Inflammatory macrophage treated with lipopolysaccharide for 1 hour (primary cell): Measurements from ENCODE around the gene PODNL1.

Experiments
- DNase-seq, 2 donors: peaks; one replicate each; pipeline ENCODE4 v3.0.0-alpha.2; 2020 to 2022

Gene PODNL1

DNA sequence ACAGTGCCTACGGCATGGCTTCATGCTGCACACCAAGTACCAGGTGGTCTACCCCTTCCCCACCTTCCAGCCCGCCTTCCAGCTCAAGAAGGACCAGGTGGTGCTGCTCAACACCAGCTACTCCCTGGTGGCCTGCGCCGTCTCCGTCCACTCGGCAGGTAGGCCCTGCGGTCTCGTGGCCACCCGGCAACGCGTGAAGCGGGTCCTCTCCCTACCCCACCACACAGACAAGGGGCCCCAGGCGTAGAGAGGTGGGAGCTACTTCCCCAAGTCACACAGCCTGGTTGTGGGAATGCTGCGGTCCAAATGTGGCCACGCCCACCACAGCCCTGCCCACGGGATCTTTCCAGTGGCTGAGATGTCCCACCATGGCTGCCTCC is 18.1 kb upstream of the PODNL1 start:
- no peak for DNase-seq

DNA sequence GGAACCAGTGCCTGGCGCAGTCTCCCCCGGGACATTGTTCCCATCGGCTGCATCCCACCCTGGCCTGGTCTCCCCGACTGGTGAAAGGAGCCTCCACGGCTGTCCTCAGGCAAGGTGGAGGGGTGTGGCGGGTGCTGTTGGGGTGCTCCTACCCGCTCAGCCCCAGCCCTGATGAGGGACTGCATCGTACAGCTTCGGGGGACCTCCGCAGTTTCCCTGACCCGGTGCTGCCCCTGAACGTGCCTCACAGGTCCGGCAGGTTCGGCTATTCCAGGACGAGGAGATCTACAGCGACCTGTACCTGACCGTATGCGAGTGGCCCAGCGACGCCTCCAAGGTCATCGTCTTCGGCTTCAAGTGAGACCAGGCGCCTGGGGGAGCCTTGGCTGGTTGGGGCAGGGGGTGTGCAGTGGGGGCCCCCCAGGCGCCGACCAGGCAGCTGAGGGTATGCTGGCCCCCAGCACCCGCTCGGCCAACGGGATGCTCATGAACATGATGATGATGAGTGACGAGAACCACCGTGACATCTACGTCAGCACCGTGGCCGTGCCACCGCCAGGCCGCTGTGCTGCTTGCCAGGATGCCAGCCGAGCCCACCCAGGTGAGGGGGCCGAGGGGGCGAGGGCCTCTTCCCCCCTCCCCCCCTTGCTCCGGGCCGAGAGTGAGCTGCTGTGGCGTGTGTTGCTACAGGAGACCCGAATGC is 17.6 kb upstream of the PODNL1 start:
- no peak for DNase-seq

DNA sequence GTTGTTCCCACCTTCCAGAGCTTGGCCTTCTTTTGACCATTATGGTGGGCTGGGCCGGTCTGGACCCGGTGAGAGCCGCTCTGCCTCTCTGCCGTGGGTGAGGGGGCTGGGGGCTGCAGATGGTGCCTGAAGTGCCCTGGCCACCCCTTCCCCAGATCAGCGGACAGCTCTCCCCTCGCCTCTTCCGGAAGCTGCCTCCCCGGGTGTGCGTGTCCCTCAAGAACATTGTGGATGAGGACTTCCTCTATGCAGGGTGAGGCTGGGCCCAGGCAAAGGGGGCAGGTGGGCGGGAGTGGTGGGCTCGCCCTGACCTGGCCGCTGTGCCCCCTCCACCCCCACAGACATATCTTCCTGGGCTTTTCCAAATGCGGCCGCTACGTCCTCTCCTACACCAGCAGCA is 16.0 kb upstream of the PODNL1 start:
- no peak for DNase-seq

DNA sequence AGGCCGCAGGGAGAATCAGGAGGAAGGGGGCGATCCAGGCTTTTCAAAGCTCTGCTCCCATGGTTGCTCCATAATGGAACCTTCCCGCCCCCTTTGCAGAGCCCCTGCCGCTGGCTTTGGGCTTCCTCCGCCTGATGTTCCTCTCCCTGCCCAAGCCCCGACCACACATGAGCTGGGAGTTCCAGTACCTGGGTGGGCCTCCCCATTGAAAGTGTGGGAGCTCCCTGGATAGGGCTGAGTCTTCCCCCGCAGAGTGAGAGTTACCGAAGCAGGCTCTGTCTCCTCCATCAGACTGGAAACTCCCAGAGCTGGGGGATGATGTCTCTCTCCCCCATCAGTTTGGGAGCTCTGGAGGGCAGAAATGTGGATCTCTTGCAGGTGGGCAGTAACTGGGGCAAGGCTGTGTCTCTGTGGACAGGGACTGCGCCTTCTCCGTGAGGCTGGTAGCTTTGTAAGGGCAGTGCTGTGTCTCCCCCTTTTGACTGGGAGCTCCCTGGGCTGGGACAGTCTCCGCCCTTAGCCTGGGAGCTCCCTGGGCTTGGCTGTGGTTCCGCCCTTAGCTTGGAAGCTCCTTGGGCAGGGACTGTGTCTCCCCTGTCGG is 14.8 kb upstream of the PODNL1 start:
- DNase-seq: peak; percentile 32 to 35

DNA sequence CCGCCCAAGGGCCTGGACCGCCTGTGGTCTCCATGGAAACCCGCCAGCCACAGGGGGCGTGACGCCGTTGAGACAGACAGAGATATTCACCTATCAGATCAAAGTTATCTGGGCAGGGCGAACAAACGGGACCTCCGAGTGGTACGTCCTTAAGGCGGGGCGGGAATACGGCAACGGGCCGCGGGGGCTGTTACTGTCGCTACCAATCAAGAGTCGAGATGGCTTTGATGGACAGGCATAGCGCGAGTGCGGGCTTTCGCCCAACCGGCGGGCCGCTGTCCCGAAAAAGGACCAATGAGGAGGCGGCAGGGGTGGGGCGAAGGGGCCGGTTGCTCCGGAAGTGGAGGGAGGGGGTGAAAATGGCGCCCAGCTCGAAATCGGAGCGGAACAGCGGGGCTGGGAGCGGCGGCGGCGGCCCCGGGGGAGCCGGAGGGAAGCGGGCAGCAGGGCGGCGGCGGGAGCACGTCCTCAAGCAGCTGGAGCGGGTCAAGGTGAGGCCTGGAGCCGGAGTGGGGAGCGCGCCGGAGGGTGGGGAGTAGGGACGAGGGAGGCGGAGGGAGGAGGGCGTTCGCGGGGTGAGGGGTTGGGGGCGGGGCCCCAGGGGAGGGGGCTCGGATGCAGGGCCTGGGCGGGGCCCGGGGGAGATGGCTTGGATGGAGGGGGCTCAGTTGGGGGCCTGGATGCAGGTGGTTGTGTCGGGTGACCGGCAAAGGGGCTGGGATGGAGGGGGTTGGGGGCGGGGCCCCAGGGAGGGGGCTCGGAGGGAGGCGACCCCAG is 14.1 kb upstream of the PODNL1 start, which contains the start of gene DCAF15:
Gene DCAF15, plus strand, starts transcription at position 356 of the 777 bp plus-strand sequence. Its CDS starts 4 bp downstream, at position 360.
- DNase-seq: peak; percentile 99 to 100

DNA sequence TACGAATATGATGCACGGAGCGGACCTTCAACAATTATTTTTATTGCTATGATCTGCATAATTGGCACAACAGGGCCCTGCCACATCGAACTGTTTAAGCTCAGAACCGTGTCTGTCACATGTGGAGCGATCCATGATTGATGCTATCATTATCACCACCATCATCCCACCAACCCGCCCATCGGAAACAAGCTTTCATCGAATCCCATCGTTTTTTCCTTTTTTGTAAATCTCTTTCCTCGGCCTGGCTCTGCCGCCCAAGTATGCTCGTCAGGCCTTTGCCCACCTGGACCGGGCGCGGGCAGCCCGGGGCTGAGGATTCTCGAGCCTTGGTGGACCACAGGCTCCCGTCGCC is 13.6 kb upstream of the PODNL1 start:
- DNase-seq: no peak

DNA sequence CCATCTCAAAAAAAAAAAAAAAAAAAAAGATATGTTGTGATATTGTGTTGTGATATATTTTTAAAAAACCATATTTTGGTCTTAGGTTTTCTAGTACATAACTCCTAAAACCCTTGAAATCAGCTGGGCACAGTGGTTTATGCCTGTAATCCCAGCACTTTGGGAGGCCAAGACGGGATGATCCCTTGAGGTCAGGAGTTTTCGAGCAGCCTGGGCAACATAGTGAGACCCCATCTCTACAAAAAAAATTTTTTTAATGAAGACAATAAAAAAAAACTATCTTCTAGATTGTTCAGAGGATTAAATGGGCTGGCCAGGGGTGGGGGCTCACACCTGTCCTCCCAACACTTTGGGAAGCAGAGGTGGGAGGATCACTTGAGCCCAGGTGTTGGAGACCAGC is 12.8 kb upstream of the PODNL1 start:
- no peak for DNase-seq

DNA sequence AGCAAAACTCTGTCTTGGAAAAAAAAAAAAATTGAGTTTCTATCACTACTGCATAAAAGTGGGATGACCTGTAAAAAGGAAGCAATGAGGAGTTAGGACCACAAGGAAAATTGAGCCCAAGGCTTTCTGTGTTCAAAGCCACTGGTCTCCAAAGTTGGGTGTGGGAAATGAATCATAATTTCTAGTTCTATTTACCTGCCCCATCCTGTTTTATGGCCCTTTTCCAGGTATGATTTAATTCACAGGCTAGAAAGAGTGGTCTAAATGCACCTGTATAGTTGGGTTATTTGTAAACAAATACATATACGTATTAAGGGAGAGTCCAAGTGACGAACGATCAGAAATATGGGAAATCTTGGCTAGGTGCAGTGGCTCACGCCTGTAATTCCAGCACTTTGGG is 8.2 kb upstream of the PODNL1 start:
- no peak for DNase-seq

DNA sequence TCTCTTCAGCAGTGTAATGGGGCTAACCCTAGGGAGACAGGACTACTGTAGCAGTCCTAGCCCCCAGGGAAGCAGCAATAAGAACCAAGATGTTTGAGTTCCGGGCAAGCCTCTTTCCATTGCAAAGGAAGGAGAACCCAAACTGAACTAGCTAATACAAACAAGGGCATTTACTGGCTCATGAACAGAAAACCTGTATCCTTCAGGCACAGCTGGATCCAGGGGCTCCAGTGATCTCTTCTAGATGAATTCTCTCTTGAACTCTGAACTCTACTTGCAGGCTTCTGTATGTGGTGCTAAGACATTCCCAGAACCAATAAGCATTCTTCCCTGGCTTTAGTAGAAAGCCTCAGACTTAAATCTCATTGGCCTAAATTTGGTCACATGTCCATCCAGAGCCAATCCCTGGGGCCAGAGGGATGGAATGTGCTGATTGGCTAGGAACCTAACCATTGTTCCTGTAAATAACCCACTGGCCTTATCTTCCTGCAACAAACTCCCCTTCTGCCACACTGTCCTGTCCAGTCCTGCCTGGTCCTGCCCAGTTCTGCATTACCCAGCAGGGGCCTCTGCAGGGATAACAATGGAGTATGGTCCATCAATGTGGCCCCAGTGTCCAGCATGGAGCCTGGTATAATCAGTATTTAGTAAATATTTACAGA is 3.9 kb upstream of the PODNL1 start:
- DNase-seq: no peak

DNA sequence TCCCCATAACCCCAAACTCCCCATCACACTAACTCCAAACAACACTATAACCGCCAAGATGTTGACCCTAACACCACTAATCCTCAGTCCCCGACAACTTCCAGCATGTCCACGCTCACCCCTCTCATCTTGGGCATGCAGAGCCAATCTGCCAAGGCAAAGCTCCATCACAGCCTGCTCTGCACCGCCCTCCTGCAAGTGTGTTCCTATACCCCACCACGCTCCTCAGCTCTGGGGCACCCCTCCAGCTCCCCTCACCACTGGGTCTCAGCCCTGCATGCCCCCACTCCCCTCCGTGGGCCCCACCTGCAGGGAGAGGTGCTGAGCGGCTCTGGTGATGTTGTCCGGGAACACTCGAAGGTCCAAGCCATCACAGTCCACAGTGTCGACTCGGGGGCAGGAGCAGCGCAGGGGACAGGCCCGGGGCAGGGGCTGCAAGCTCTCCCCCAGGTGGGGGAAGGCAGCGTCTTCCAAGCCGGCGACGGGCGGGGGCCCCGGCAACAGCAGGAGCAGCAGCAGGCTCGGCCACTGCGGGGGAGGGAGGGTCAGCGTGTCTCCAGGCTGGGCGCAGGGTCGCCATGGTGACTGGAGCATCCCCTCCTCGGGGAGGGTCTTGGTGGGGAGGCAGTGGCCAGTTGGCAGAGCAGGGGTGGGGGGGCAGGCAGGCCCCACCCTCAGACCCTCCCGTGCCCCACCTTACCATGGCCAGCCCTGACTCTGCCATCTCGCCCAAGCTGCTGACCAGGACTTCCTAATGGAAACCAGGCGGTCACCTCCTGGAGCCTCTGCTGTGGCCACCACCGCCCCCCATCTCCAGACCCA is 527 bp downstream of the PODNL1 start:
- no peak for DNase-seq

DNA sequence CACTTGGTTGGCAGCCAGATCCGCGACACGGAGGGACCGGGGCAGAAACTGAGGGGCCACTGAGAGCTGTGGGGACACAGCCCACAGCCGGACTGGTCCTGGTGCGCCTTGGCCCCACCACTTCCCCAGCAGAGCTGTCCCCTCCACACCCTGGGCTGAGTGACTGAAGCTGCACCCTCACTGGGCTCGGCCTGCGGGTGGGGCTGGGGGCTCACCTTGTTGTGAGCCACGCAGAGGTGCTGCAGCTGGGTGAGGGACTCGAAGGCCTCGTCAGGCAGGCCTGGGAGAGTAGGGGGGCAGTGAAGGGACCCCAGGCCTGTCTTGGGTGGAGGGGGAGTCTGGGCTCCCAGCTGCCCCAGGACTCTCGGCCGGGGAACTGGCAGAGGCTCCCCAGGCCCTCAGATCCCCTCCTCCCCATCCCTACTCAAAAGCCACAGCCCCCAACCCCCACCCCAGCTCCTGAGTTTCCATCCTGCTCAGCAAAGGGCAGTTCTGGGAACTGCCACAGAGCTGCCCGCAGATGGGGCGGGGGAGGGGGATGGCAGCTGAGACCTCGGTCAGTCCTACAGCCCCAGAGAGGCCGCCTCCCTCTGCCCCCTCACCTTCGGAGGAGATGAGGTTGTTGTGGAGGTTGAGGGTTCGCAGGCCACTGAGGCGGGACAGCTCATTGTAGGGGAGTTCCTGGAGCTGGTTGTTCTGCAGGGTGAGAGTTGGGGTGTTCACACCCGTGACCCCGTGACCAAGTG is 2.3 kb downstream of the PODNL1 start:
- no peak for DNase-seq

DNA sequence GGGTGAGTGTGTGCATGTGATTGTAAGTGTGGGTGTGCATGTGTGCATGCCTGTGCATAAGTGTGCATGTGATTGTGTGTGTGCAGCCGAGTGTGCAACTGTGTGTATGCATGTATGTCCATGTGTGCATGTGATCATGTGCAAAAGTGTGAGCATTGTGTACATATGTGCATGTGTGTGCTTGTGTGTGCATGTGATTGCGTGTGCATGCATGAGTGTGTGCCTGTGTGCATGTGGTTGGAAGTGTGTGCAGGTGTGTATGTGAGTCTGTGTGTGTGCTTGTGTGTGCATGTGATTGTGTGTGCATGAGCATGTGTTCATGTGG is 3.5 kb downstream of the PODNL1 start:
- DNase-seq: no peak

DNA sequence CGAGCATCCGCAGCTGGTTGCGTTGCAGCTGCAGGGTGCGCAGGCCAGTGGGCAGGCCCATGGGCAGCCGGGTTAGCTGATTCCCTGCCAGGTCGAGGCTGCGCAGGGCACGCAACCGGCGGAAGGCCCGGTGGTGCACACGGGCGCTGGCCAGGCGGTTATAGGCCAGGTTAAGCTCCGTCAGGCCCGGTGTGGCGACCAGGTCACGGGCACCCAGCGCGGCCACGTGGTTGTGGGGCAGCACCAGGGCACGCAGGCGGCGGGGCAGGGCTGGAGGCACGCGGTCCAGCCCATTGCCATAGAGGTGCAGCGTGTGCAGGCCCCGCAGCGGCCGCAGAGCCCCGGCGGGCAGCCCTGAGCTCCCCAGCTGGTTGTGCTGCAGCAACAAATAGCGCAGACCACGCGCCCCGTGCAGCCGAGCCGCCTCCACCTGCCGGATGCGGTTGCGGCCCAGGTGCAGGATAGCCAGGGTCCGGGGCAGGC is 5.3 kb downstream of the PODNL1 start:
- DNase-seq: no peak

DNA sequence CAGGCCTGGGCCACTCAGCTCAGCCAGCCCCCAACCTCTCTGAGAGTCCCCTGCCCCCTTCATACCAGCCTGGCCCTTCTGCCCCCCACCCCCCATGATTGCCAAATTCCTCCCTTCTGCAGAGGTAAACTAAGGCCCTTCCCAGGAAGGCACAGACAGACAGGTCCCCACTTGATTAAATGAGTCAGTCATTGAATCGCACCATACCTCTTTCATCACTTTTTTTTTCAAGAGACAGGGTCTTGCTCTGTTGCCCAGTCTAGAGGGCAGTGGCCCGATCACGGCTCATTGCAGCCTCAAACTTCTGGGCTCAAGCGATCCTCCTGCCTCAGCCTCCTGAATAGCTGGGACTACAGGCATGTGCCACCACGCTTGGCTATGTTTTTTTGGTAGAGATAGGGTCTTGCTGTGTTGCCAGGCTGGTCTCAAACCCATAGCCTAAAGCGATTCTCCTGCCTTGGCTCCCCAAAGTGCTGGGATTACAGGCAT is 6.0 kb downstream of the PODNL1 start:
- DNase-seq: no peak

DNA sequence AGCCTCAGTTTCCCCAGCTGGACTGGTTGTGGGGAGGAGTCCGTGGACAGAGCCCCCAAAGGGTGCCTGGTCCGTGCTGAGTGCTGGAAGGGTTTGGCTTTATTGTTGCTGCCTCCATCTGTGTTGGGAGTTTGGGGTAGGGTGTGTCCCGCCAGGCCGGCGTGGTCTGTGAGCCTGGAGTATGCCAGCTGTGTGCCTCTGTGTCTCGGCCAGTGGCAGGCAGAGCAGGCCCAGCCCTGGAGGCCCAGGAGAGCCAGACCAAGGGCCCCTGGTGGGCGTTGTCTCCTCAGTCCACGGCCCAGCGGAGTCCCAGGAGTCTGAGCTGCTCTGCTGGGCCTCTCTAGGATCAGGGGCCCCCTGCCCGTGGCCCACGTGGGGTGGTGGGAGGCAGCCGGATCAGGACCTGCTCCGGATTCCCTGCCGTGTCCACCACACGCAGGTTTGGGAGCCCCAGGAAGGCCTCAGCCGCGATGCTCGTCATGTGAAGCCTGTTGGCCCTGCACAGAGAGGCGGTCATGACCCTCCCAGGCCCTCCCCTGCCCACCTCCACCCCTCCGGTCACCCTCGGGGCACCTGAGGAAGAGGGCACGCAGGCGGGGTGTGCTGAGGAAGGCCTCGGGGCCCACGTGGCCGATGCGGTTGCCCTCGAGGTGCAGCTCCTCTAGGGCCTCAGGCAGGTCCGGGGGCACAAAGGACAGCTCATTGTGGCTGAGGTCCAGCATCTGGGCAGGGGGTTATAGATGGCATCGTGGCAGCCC is 6.6 kb downstream of the PODNL1 start:
- DNase-seq: no peak

DNA sequence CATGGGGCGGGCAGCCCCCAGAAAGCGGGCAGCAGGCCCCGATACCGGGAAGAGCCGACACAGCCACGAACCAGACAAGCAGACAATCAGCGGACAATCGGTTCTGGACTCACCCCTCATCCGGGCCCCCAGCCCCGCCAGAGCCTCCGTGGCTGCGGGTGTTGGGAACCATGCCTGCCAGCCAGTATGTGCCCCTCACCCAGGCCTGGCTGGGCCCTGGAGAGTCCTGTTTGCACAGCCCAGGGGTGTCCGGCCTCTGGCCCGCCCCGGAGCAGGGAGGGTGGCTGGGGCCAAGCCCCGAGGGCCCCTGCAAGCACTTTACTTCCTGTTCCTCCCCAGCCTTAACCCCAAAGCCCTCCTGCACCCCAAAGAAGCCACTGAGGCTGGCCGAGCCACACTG is 7.8 kb downstream of the PODNL1 start:
- no peak for DNase-seq

DNA sequence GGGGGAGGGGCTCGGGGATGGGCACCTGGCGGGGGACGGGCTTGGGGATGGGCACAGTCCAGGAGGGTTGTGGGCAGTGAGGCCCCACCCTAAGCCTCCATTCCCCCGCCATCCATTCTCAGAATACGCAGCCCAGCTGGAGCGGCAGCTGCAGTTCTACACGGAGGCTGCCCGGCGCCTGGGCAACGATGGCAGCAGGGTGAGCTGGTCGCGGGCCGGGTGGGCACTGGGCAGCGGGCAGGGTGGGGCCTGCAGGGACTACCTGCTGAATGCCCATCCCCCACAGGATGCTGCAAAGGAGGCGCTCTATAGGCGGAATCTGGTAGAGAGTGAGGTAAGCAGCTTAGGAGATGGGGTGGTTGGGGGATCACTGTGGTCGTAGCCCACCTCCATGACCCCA is 8.3 kb downstream of the PODNL1 start:
- DNase-seq: no peak

DNA sequence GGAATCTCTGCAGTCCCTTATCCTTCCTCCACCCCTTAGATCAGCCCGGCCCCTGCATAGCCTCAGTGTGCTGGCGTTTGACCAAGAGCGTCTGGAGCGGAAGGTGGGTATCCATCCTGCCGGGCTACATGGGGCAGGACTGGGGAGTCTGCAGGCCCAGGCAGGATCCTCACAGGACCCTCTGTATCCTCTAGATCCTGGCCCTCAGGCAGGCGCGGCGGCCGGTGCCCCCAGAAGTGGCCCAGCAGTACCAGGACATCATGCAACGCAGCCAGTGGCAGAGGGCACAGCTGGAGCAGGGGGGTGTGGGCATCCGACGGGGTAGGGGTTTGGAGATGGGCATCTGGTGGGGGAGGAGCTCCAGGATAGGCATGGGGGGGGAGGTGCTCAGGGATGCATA is 8.9 kb downstream of the PODNL1 start:
- no peak for DNase-seq

DNA sequence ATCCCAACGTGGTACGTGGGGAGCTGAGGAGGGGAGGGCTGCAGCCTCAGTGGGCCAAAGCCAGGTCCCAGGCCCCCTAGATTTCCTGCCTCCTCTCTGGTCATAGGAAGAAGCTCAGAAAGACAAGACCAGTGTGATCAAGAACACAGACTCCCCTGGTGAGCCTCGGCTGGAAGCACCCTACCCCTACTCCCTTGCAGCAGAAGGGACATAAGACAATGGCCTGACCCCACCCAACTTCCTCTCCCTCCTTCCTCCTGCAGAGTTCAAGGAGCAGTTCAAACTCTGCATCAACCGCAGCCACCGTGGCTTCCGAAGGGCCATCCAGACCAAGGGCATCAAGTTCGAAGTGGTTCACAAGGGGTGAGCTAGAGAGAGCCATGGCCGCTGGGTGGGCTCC is 11.5 kb downstream of the PODNL1 start:
- no peak for DNase-seq

DNA sequence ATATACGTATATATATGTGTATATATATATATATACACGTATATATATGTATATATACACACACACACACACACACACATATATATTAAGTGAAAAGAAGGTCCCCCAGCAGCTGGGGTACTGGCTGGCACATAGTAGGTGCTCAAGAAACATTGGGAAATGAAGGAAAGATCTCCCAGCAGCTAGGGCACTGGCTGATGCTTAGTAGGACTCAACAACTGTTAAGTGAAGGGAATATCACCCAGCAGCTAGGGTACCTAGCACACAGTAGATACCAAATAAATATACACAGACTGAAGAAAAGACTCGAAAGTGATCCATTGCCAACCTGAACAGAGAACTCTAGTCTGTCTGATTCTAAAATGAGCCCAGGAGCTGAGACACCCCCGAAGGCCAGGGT is 12.2 kb downstream of the PODNL1 start:
- DNase-seq: no peak
